NOMO-1 treated with dmso at 0.1 percent for 144 hours (cell line): ENCODE measurements around the gene EXTL2.
A peak's percentile ranks its signal among the peaks of the same experiment; 100 is the strongest.
"Not testable (repeated sequence)": the region's sequence is repeated elsewhere in the genome, so short reads cannot be mapped to it uniquely, and the experiment has no call there.

Experiments
- DNase-seq: peaks from one replicate; lab custom pipeline; 2025; ENCODE audit not compliant: unreplicated experiment; lab: John Stamatoyannopoulos, UW

EXTL2 gene

GRCh38 chr1:100903777-100904176 is 9.1 kb upstream of the EXTL2 start:
- DNase-seq = no peak

GRCh38 chr1:100902365-100902764 is 7.7 kb upstream of the EXTL2 start:
- DNase-seq = no peak

- peak; percentile 37 for DNase-seq
Measured at GRCh38 chr1:100896481-100896982, 1.9 kb upstream of the EXTL2 start.

DNA sequence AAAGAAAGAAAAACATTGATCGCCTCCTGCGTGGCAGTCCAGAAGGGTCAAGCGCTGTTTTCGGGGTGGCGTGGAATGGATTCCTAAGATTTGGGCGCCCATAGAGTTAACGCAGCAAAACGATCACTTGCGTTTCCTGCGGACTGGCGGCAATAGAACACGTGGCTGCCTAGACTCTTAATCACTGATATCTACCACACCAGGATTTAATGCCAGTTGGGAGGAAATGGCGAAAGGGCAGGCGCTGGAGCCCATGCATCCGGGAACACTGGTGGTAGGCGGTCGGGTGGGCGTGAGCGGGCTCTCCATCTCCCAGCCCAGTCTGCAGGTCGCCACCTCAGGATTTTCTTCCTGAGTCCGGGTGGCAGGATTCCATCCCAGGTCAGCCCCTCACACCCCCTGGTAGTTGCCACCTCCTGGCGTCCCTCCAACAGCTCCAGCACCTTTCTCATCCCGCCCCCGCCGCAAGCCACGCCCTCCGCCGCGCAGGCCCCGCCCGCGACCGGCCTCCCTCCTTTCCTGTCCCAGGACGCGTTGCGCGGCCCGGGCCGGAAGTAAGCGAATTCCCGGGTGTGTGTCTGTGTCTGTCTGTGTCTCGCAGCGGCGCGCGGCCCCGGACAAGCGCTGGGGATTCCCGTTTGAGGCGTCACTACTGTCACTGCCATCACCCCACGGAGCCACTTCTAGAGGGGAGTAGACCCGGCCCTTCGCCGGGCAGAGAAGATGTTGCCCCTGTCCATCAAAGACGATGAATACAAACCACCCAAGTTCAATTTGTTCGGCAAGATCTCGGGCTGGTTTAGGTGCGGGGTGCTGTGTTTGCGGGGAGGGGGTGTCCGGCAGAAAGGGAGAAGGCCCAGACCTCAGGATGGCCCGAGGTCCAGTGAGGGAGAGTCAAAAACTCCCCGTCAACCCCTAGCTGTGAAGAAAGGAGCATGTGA is 1.2 kb upstream of the EXTL2 start, which contains the start of gene SLC30A7:
SLC30A7 (plus strand) TSS at position 551 of the 941 bp plus-strand sequence; CDS start at position 724, 173 bp downstream.
- peak; percentile 83 for DNase-seq

DNA sequence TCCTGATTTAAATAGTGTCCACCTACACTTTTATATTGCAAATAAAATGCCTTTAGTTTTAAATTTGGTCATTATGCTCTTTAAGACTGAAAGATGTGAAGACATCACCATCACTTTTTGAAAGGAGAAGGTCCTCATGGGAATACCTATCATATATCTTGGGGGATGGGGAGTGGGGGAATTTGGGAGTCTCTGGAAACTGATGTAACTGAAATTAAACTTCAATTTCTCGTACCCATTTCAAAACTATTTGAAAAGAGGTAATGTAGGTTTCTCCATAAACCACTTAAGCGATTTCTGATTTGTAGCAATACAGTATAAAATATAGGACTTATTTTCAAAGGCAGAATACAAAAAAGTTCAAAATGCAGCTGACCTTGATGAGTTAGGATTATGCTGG is 924 bp downstream of the EXTL2 start:
- DNase-seq = no peak

DNA sequence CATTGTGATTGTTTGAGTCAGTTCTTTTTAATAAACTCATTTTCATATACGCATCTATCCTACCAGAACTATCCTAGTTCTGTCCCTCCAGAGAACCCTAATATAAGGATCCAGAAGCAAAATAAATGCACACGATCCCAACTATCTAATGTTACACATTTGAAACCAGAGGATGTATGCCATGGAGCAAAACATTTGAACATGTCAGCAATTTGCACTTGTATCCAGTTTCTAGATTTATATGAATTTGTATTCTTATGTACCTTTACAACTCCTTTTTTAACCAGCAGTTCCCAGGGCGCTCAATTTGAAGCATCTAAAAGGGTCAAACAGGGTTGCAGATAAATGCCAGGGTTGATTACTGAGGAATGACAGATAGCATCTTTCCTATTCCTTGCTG is 2.1 kb downstream of the EXTL2 start:
- no peak for DNase-seq

GRCh38 chr1:100891380-100891779 is 3.3 kb downstream of the EXTL2 start:
- no peak for DNase-seq

DNA sequence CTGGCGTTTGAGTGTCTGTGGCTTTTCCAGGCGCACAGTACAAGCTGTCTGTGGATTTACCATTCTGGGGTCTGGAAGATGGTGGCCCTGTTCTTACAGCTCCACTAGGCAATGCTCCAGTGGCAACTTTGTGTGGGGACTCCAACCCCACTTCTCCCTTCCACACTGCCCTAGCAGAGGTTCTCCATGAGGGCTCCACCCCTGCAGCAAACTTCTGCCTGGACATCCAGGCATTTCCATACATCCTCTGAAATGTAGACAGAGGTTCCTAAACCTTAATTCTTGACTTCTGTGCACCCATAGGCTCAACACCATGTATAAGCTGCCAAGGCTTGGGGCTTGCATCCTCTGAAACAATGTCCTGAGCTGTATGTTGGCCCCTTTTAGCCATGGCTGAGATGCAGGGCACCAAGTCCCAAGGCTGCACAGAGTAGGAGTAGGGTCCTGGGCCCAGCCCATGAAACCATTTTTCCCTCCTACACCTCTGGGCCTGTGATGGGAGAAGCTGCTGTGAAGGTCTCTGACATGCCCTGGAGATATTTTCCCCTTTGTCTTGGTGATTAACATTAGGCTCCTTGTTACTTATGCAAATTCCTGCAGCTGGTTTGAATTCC is 4.7 kb downstream of the EXTL2 start:
- not testable (repeated sequence) for DNase-seq

- DNase-seq = not testable (repeated sequence)
Measured at GRCh38 chr1:100889007-100889406, 5.6 kb downstream of the EXTL2 start.

- DNase-seq = no peak
Measured at GRCh38 chr1:100883963-100884362, 10.7 kb downstream of the EXTL2 start.

DNA sequence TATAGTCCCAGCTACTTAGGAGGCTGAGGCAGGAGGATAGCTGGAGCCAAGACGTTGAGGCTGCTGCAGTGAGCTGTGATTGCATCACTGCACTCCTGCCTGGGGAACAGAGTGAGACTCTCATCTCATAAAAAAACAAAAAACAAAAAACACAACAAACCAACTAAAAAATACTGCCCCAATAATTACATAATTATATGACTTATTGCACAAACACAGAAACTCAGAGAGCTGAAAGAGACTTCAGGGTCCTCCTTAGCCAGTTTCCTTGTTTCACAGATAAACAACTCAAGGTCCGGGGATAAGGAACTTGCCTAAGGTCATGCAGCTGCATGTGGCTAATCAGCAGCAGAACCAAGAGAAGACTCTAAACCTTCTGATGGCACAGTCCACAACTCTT is 11.9 kb downstream of the EXTL2 start:
- peak; percentile 44 for DNase-seq

DNA sequence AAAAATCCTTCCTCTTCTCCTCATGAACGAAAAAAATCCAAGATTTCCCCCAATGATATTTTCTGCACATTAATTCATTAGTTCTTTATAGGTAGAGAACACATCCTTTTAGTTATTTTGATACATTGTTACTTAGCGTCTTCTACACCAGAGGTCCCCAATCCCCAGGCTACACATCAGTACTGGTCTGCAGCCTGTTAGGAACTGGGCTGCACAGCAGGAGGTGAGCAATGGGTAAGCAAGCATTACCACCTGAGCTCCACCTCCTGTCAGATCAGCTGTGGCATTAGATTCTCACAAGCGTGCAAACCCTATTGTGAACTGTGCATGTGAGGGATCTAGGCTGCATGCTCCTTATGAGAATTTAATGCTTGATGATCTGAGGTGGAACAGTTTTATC is 13.0 kb downstream of the EXTL2 start:
- no peak for DNase-seq

- DNase-seq = no peak
Measured at GRCh38 chr1:100879422-100879821, 15.2 kb downstream of the EXTL2 start.

GRCh38 chr1:100876291-100876690 is 18.4 kb downstream of the EXTL2 start:
- DNase-seq = no peak

GRCh38 chr1:100875228-100875627 is 19.4 kb downstream of the EXTL2 start:
- no peak for DNase-seq

- DNase-seq = no peak
Measured at GRCh38 chr1:100874433-100874832, 20.2 kb downstream of the EXTL2 start.

GRCh38 chr1:100869996-100870395 is 24.6 kb downstream of the EXTL2 start:
- no peak for DNase-seq

DNA sequence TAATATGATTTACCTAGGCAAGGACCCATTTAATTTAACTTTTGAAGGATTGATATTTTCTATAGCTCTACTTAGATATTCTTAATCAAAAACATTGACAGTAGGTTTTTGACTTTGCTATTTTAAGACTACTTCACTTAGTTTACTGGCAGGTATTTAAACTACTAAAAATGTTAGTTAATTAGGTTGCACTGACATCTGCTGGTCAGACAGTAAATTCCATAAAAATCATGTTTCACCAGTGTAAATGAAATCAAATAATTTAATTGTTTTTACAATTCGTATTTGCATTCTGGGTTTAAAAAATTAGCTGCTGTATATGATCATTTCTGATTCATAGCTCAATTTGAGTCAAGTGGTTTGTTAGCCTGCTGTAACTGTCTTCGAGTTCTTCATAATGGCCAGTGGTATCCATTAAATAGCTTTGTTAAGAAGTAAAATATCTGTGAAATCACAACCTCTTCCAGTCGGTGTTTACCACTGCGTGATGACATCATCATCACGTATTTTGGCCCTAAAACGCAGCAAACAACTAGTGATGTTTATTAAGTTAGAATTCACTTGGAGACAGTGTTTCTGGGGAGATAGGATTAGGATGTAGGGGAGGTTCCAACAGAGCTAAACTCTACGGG is 26.2 kb downstream of the EXTL2 start:
- no peak for DNase-seq

DNA sequence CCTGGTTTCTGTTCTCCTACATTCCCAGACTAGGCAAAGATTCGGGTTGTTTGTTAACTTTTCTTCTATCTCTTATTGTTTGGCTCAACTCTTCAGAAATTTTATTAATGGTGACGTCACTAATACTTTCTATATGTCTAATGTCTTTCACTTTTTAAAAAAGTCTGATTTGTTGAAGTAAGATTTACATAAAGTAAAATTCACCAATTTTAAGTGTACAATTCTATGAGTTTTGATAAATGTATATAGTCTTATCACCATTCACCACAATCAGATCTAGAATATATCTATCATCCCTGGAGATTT is 27.8 kb downstream of the EXTL2 start:
- no peak for DNase-seq

DNA sequence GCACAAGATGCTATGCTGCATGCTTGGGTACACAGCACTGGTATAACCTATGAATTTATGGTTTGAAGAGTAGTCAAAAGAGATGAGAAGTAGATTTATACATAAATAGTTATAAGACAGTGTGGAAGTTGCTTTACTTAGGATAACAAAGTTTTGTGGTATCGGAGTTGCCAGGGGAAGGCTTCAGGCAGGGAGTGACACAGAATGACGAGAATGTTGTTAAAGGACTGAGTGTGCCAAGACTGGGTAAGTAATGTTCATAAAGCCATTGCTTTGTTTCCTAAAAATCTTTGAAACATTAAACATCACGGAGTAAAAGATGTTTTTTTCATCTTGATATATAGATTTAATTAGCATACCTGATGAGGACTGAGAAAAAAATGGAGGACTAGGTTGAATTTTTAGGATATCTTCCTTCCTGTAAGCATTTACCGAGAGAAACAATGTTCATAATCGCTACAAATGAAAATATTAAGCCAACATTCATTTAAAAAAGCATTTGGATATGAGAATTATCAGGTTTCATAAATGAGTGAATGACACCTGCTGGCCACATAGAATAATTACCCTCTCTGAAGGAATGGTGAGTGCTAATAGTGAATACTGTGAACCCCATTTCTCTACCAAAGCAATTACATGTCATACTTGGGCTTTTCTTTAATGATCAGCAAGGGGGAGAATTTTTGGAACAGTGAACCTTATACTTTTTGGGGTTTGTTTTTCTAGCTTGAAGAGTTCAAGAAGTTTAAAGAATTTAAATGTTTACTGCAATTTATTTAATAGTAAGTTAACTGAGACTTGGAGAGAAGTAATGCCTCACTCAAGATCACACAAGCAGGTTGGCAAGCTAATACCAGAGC is 28.4 kb downstream of the EXTL2 start:
- DNase-seq = no peak

DNA sequence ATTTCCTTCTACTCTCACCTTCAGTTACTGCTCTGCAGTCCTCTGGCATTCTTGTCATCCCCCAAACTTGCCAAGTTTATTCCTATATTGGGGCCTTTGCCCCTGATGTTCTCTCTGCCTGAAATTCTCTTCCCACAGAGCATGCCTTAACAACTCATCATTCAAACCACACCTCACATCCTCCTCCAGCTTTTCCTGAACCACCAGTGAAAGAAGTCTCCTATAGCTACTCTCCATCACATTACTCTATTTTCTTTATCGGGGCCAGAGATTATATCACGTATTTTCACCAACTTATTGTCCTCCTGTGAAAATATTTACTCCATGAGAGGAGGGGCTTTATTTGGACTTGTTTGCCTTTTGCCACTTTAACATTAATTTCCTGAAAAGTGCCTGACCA is 32.1 kb downstream of the EXTL2 start:
- DNase-seq = no peak
